Tibial artery (tissue), 4 donors: ENCODE measurements around the gene ADAM22.

ENCODE experiments used
- DNase-seq, 2 donors: peaks; one replicate each; pipeline ENCODE4 v3.0.0-alpha.2; 2019
- H3K27ac ChIP-seq, 2 donors: fragments of 200-600 bp; sonication (generic) in 1 of 2; 1 replicate in 1 of 2; 2 replicates in 1 of 2; pipeline ENCODE4 v1.5.1; 2018 to 2019; ENCODE audit warnings: mild to moderate bottlenecking in 1 of 2
- H3K27me3 ChIP-seq, 2 donors: fragments of 200-600 bp; sonication (generic) in 1 of 2; one replicate each; pipeline versions ENCODE4 v1.5.1 to v1.6.0; 2016 to 2019
- H3K36me3 ChIP-seq, 3 donors: fragments of 200-600 bp; sonication (generic) in 2 of 3; one replicate each; pipeline ENCODE4 v1.5.1; 2016 to 2019; ENCODE audit warnings: mild to moderate bottlenecking in 2 of 3
- H3K4me1 ChIP-seq, 4 donors: fragments of 200-600 bp; sonication (generic) in 2 of 4; 1 replicate in 3 of 4; 2 replicates in 1 of 4; pipeline ENCODE4 v1.5.1; 2016 to 2019
- H3K4me3 ChIP-seq, 2 donors: fragments of 200-600 bp; sonication (generic) in 1 of 2; 1 replicate in 1 of 2; 2 replicates in 1 of 2; pipeline ENCODE4 v1.5.1; 2018 to 2019; ENCODE audit warnings: mild to moderate bottlenecking in 2 of 2
- H3K9me3 ChIP-seq, 3 donors: fragments of 200-600 bp; sonication (generic) in 1 of 3; one replicate each; pipeline ENCODE4 v1.5.1; 2016 to 2019
- CTCF ChIP-seq, 2 experiments: fragments of 200-600 bp in 1 of 2; fragments of 450-650 bp in 1 of 2; IDR thresholded peaks; one replicate each; pipeline ENCODE4 v1.5.1; 2017 to 2019; ENCODE audit warnings: antibody characterized with exemption in 2 of 2, mild to moderate bottlenecking in 1 of 2, moderate library complexity in 1 of 2
- intact Hi-C: fragments of 100-400 bp; cut with DNase I; formaldehyde crosslinking; loops from one replicate; pipeline ENCODE4 v1.15.0; 2023; ENCODE audit warnings: low total_unique reads

ADAM22 gene

GRCh38 chr7:88219781-88220747 lies 286.0 kb downstream of the ADAM22 start, which contains the start of gene SRI:
Gene SRI, minus strand, starts transcription at chr7:88220038. Its CDS starts 12 bp downstream, at chr7:88220026.
- Histone ChIP-seq H3K4me3 (peak within 1 kb of the TSS; percentile 90 to 93), H3K36me3 (peaks cover 0 to 17% (median 16%) of the 10 kb centered on the region in 3 donors), H3K4me1 (peaks cover 0 to 19% (median 0%) of the 10 kb centered on the region in 4 donors), H3K27me3 (no peaks in the 10 kb centered on the region), H3K27ac (peak within 1 kb of the TSS; percentile 86 to 87), H3K9me3 (no peaks in the 10 kb centered on the region)
- DNase-seq, result peak; percentile 76 to 90
- intact Hi-C loops, result no loop called here
- peak; percentile 91 to 96 for TF ChIP-seq CTCF (IDR thresholded peaks at IDR 0.05)

- TF ChIP-seq CTCF (IDR thresholded peaks at IDR 0.05), result no peak
- no peak for DNase-seq
- intact Hi-C loops, result no loop called here
- no peaks in the 10 kb centered on the region for H3K36me3 ChIP-seq
- H3K9me3 ChIP-seq, result peaks cover 0 to 5% (median 0%) of the 10 kb centered on the region in 3 donors
- H3K4me1 ChIP-seq, result peaks cover 0 to 11% (median 0%) of the 10 kb centered on the region in 4 donors
- H3K4me3 ChIP-seq, result no peak overlapping the region
- H3K27ac ChIP-seq, result no peak overlapping the region
- no peaks in the 10 kb centered on the region for H3K27me3 ChIP-seq
Measured at GRCh38 chr7:88223265-88223664, 289.2 kb downstream of the ADAM22 start.

- DNase-seq, result no peak
- intact Hi-C loops, result no loop called here
- Histone ChIP-seq H3K36me3 (no peaks in the 10 kb centered on the region), H3K27ac (no peak overlapping the region), H3K27me3 (no peaks in the 10 kb centered on the region), H3K9me3 (peaks cover 0 to 6% (median 0%) of the 10 kb centered on the region in 3 donors), H3K4me1 (peaks cover 0 to 6% (median 0%) of the 10 kb centered on the region in 4 donors), H3K4me3 (no peak overlapping the region)
- no peak for TF ChIP-seq CTCF (IDR thresholded peaks at IDR 0.05)
Measured at GRCh38 chr7:88224601-88225275, 290.7 kb downstream of the ADAM22 start.

- intact Hi-C loops, result no loop called here
- H3K9me3 ChIP-seq, result peaks cover 0 to 6% (median 0%) of the 10 kb centered on the region in 3 donors
- no peak for TF ChIP-seq CTCF (IDR thresholded peaks at IDR 0.05)
Measured at GRCh38 chr7:88226201-88226600, 292.1 kb downstream of the ADAM22 start.

GRCh38 chr7:88226886-88227516 lies 292.9 kb downstream of the ADAM22 start:
- Histone ChIP-seq H3K27me3 (no peaks in the 10 kb centered on the region), H3K9me3 (peaks cover 0 to 6% (median 0%) of the 10 kb centered on the region in 3 donors), H3K27ac (no peak overlapping the region), H3K4me3 (no peak overlapping the region), H3K36me3 (no peaks in the 10 kb centered on the region), H3K4me1 (no peaks in the 10 kb centered on the region)
- no peak for TF ChIP-seq CTCF (IDR thresholded peaks at IDR 0.05)
- intact Hi-C loops, result no loop called here
- DNase-seq, result no peak

More at GRCh38 chr7:88226201-88226600, 292.1 kb downstream of the ADAM22 start:
- Histone ChIP-seq H3K4me3 (no peak overlapping the region), H3K36me3 (no peaks in the 10 kb centered on the region), H3K27ac (no peak overlapping the region), H3K27me3 (no peaks in the 10 kb centered on the region), H3K4me1 (peaks cover 0 to under 1% (median 0%) of the 10 kb centered on the region in 4 donors)
- DNase-seq, result no peak
